ENCODE results near the gene CEP55.

GRCh38 chr10:93516006-93516380, 19.6 kb downstream of the CEP55 start:
- TF ChIP-seq CTCF (conservative IDR thresholded peaks at IDR 0.05; ENCODE audit: low read depth, low read length) (no peak), EZH2 (IDR thresholded peaks at IDR 0.05; ENCODE audit: borderline replicate concordance, low read depth, low read length, poor library complexity, severe bottlenecking) (no peak)
